Right renal cortex interstitium (tissue), 3 donors: ENCODE data around the gene SETD1B. TPM values are rescaled to one million over a fixed set of nuclear protein-coding genes. Genes with fewer than 3 reads are reported as not detected.

ENCODE experiments used
- DNase-seq, 3 donors: peaks; one replicate each; pipeline ENCODE4 v3.0.0-alpha.2; 2013; ENCODE audit warnings: low read depth in 3 of 3, low spot score in 2 of 3
- polyA plus RNA-seq, 3 donors: library from polyadenylated mRNA; unstranded; fragments of 120-200 nt; gene quantifications; one replicate each; pipeline ENCODE4 v1.2.1, GENCODE V29; 2013; ENCODE audit not compliant: insufficient read length in 3 of 3

SETD1B gene
- polyA plus RNA-seq, 3 donors = 10.5 to 12.1 (median 12.0) TPM

- DNase-seq = no peak
Measured at GRCh38 chr12:121822393-121823100, 18.7 kb downstream of the SETD1B start.

- no peak for DNase-seq
Measured at GRCh38 chr12:121823101-121823726, 19.4 kb downstream of the SETD1B start.

- no peak for DNase-seq
Measured at GRCh38 chr12:121823727-121824115, 19.9 kb downstream of the SETD1B start.

GRCh38 chr12:121825041-121825523, 21.3 kb downstream of the SETD1B start:
- no peak for DNase-seq

DNA sequence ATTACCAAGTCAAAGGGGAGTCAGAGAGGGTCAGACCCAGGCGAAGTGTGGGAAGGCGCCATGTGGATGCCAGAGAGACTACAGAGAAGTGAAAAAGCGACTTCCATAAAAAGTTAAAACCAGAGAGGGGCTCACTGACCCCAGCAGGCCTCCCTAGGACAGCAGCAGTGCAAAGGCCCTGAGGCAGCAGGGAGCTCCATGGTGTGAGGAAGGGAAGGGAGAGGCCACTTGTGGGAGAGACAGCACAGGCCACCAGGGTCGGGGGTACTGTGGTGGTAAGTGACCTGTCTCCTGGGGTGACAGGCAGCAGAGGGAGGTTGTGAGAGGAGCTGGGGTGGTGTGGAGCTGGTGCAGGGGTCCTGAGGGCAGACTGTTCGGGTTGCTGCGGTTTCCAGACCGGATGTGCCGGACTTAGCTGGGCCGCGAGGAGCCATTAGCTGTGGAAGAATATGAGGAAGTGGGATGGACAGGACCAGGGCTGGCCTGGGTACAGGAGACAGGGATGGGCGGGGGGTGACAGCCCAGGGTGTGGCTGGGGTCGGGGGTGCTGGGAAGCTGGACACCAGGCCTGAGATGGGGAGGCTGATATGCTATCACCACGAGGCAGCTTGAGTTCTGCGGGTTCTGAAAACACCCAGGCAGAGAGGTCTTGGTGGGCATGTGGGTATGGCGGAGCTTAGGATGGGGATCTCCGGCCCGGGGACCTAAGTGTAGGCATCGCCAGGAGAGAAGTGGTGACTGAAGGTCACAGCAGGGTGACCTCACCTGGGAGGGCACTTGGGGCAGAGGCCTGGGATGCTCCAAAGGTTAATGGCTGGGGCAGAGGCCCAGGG, 22.7 kb downstream of the SETD1B start:
- no peak for DNase-seq

GRCh38 chr12:121827351-121828099, 23.7 kb downstream of the SETD1B start:
- DNase-seq = no peak

- no peak for DNase-seq
Measured at GRCh38 chr12:121828306-121828705, 24.5 kb downstream of the SETD1B start.

GRCh38 chr12:121828826-121829225, 25.0 kb downstream of the SETD1B start:
- DNase-seq = no peak

- DNase-seq = no peak
Measured at GRCh38 chr12:121829250-121829918, 25.6 kb downstream of the SETD1B start.

- no peak for DNase-seq
Measured at GRCh38 chr12:121830134-121830533, 26.3 kb downstream of the SETD1B start.

- DNase-seq = no peak
Measured at GRCh38 chr12:121830588-121831265, 26.9 kb downstream of the SETD1B start.

- no peak for DNase-seq
Measured at GRCh38 chr12:121831571-121832245, 27.9 kb downstream of the SETD1B start.

DNA sequence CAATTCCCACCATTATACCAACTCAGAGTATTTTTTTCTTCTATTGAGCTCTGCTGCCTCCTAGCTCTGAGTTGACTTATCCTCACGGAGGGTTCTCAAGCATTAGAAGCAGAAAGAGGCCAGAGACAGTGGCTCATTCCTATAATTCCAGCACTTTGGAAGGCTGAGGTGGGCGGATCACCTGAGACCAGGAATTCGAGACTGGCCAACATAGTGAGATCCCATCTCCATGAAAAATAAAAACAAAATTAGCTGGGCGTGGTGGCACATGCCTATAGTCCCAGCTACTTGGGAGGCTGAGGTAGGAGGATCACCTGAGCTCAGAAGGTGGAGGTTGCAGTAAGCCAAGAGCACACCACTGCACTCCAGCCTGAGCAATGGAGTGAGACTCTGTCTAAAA, 33.9 kb downstream of the SETD1B start:
- no peak for DNase-seq

GRCh38 chr12:121838126-121838525, 34.3 kb downstream of the SETD1B start:
- DNase-seq = no peak

GRCh38 chr12:121839106-121839992, 35.5 kb downstream of the SETD1B start:
- peak; percentile 90 to 94 (median 91) for DNase-seq

DNA sequence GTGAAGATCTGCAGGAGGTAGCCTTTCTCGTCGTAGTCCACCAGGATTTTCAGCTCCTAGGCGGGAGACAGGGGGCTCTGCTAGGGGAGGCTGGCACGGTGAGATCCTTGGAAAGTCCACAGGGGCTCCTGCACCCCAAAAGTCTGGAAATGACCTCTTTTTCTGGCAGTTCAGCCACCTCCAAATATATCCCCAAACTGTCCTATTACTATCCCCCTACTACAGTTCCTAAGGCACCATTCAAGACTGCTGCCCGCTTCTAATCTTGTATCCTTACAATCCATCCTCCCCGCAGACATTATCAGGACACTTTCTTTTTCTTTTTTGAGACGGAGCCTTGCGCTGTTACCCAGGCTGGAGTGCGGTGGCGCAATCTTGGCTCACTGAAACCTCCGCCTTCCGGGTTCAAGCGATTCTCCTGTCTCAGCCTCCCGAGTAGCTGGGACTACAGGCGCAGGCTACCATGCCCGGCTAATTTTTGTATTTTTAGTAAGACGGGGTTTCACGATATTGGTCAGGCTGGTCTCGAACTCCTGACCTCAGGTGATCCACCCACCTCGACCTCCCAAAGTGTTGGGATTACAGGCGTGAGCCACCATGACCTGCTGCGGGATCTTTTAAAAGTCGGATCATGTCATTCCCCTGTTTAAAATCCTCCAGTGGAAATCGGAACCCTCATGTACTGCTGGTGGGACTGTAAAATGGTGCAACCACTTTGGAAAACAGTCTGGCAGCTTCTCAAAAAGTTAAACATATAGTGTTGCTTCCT, 36.4 kb downstream of the SETD1B start:
- DNase-seq = no peak

- DNase-seq = no peak
Measured at GRCh38 chr12:121843236-121843982, 39.6 kb downstream of the SETD1B start.
